Nephron progenitor cell (in vitro differentiated cells): ENCODE results near the gene EFHC1.

Experiments
- DNase-seq: peaks from one replicate; pipeline ENCODE4 v3.0.0; 2021
- H3K27ac Mint-ChIP-seq: 2 replicates; pipeline ENCODE4 v1.8.0; 2021; ENCODE audit warnings: mild to moderate bottlenecking, moderate library complexity, mixed read lengths
- H3K27me3 Mint-ChIP-seq: 2 replicates; pipeline ENCODE4 v1.8.0; 2021; ENCODE audit warnings: mild to moderate bottlenecking, low read depth, mixed read lengths; ENCODE audit not compliant: poor library complexity
- H3K36me3 Mint-ChIP-seq: 2 replicates; pipeline ENCODE4 v1.8.0; 2021; ENCODE audit warnings: low read depth, mixed read lengths
- H3K4me1 Mint-ChIP-seq: 2 replicates; pipeline ENCODE4 v1.8.0; 2021; ENCODE audit warnings: mixed read lengths
- H3K4me3 Mint-ChIP-seq: 2 replicates; pipeline ENCODE4 v1.8.0; 2021; ENCODE audit warnings: mild to moderate bottlenecking, moderate library complexity, mixed read lengths
- H3K9me3 Mint-ChIP-seq: 2 replicates; pipeline ENCODE4 v1.8.0; 2021; ENCODE audit warnings: mild to moderate bottlenecking, moderate library complexity, mixed read lengths
- TF ChIP-seq, protein P1 (sequence below): fragments of 200-600 bp; sonication (generic); IDR thresholded peaks from 2 replicates; pipeline ENCODE4 v1.5.0; 2021; ENCODE audit warnings: antibody characterized with exemption

The EFHC1 gene

DNA sequence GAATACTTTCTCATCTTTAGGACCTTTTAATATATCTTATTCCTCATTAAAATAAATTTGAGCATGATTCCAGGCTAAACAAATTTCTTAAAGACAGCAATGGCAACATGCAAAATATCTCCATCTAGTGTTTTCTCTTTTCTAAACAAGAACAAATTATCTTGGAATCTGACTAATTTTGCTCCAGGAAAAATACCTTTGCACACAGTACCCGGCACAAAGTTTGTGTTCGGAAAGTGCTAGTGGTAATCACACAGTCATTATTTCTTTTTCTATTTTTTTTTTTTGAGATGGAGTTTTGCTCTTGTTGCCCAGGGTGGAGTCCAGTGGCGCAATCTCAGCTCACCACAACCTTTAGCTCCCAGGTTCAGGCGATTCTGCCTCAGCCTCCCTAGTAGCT, 8.2 kb upstream of the EFHC1 start:
- H3K27ac Mint-ChIP-seq = no peak overlapping the region

DNA sequence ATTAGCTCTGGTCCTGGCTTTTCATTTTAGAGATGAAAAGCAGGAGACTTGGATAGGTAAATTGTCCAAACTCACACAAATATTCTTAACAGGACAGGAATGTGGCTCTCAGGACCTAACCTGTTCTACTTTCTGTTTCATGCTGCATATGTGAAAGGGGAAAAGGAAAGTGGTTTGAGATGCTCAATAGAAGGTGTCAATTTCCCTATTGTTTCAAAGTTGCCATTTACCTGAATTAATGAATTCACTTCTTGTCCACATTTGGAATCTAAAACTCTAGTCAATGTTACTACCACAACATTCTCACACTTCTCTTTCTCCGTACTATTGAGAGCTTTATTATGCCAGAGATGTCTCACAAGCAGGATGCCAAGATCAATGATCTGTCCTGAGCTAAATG, 4.8 kb upstream of the EFHC1 start:
- H3K27me3 Mint-ChIP-seq = peaks cover 10% of the 10 kb centered on the region
- no peak for DNase-seq
- peaks cover 21% of the 10 kb centered on the region for H3K4me1 Mint-ChIP-seq
- H3K36me3 Mint-ChIP-seq = no peaks in the 10 kb centered on the region
- TF ChIP-seq, protein P1, sequence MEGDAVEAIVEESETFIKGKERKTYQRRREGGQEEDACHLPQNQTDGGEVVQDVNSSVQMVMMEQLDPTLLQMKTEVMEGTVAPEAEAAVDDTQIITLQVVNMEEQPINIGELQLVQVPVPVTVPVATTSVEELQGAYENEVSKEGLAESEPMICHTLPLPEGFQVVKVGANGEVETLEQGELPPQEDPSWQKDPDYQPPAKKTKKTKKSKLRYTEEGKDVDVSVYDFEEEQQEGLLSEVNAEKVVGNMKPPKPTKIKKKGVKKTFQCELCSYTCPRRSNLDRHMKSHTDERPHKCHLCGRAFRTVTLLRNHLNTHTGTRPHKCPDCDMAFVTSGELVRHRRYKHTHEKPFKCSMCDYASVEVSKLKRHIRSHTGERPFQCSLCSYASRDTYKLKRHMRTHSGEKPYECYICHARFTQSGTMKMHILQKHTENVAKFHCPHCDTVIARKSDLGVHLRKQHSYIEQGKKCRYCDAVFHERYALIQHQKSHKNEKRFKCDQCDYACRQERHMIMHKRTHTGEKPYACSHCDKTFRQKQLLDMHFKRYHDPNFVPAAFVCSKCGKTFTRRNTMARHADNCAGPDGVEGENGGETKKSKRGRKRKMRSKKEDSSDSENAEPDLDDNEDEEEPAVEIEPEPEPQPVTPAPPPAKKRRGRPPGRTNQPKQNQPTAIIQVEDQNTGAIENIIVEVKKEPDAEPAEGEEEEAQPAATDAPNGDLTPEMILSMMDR = no peak
- no peaks in the 10 kb centered on the region for H3K9me3 Mint-ChIP-seq
- no peak overlapping the region for H3K4me3 Mint-ChIP-seq
- no peak overlapping the region for H3K27ac Mint-ChIP-seq

More for the DNA sequence above, 8.2 kb upstream of the EFHC1 start:
- Mint-ChIP-seq H3K36me3 (no peaks in the 10 kb centered on the region), H3K4me3 (no peak overlapping the region), H3K4me1 (no peaks in the 10 kb centered on the region), H3K9me3 (no peaks in the 10 kb centered on the region), H3K27me3 (peaks cover 10% of the 10 kb centered on the region)
- TF ChIP-seq, protein P1 = no peak
- no peak for DNase-seq

DNA sequence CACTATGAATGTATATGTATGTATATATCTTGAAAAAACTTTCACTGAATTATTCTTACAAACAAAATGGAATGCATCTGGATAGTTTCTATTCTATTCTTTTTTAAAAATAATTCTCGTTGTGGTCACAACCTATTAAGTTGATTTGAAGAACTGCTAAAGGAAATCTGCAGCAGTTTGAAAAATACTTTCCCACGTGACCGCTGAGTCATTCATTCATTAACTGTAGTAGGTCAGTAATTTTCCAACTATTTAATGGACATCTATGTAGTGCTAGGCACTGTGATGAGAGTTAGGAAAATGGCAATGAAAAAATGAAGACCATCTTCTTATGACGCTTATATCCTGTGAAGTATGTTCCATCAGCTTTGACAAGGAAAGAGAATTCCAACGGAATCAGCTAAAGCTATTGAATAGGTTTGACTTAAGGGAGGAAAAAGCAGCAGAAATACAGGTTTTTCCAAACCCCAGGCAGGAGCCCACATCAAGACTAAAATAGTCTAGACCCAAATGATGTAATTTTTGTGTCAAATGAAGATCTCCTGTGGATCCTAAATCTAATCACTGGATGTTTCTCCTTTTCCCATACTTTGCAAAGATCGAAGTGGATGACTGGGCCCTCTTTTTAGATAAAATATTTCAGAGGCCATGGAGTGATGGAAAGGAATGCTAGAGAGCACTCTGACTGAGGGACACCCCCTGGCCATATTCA, 4.1 kb upstream of the EFHC1 start:
- no peaks in the 10 kb centered on the region for H3K9me3 Mint-ChIP-seq
- no peak for DNase-seq
- H3K36me3 Mint-ChIP-seq = no peaks in the 10 kb centered on the region
- TF ChIP-seq, protein P1 = no peak
- H3K4me1 Mint-ChIP-seq = peaks cover 21% of the 10 kb centered on the region
- H3K27ac Mint-ChIP-seq = no peak overlapping the region
- no peak overlapping the region for H3K4me3 Mint-ChIP-seq
- H3K27me3 Mint-ChIP-seq = peaks cover 10% of the 10 kb centered on the region

DNA sequence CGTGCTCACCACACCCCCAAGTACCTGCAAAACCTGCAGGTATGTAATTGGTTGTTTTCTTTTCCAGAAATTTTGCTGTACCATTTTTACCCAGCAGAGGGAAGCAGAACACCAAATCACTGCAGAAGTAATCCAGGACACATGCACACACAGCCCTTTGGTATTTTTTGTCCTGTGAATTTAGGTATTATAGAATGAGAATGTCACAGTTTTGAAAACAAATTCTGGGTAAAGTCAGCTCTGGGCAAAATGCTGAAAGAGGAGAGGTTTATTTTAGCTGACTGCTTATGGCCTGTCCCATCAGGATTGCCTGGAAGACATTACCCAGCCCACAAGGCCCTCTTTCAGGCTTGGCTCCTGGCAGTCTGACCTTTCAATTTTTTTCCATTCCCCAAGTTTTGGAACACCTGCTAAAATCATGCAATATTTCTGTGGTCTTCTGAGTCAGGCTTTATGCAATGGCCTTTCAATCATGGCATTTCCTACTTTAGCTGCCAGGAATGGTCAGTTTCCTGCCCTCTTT, 3.5 kb upstream of the EFHC1 start:
- H3K4me3 Mint-ChIP-seq = no peak overlapping the region
- DNase-seq = peak; percentile 39
- peaks cover 21% of the 10 kb centered on the region for H3K4me1 Mint-ChIP-seq
- H3K9me3 Mint-ChIP-seq = no peaks in the 10 kb centered on the region
- TF ChIP-seq, protein P1 = peak; percentile 77
- H3K27me3 Mint-ChIP-seq = peaks cover 10% of the 10 kb centered on the region
- no peaks in the 10 kb centered on the region for H3K36me3 Mint-ChIP-seq
- H3K27ac Mint-ChIP-seq = no peak overlapping the region

DNA sequence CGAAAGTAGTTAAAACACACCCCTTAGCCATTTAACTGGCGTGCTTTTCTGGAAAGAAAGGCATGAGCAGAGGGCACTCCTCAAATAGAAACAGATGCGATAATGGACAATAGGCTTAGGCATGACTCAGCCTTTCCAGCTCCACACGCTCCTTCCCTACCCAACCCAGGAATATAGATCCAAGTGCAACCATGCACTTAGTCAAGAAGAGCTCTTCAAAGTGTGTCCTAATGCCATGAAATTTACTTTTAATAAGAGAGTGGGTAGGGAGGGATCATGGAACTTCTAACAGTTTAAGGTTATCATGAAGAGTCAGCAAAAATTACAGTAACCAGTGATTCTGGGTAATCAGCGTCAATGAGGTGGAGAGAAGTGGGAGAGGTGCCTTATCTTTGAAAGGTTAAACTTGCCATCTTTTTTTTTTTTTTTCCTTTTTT, 2.4 kb upstream of the EFHC1 start:
- Mint-ChIP-seq H3K27ac (no peak overlapping the region), H3K36me3 (no peaks in the 10 kb centered on the region), H3K27me3 (peaks cover 10% of the 10 kb centered on the region), H3K9me3 (no peaks in the 10 kb centered on the region), H3K4me3 (peak overlapping the region; percentile 12), H3K4me1 (peaks cover 21% of the 10 kb centered on the region)
- TF ChIP-seq, protein P1 = no peak
- DNase-seq = no peak

DNA sequence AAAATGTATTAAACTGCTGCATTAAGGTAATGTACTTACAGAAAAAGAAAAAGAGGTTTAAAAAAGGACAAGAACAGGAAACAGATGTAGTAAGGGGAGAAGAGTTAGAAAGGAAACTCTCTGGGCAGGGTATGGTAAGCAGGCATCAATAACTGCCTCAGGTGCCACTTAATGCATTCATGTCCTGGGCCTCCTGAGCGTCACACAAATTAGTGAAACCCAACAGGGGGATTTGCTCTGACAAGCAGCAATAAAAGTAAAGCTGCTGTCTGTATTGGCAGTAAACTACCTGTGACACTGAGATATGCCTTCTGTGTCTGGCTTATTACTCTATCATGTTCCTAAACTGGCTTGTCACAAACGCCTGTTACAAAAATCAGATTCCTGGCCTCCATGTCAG, 1.5 kb upstream of the EFHC1 start:
- no peak overlapping the region for H3K4me3 Mint-ChIP-seq
- DNase-seq = no peak
- TF ChIP-seq, protein P1 = no peak
- H3K4me1 Mint-ChIP-seq = peaks cover 21% of the 10 kb centered on the region
- H3K36me3 Mint-ChIP-seq = no peaks in the 10 kb centered on the region
- no peaks in the 10 kb centered on the region for H3K9me3 Mint-ChIP-seq
- H3K27me3 Mint-ChIP-seq = peaks cover 9% of the 10 kb centered on the region
- H3K27ac Mint-ChIP-seq = no peak overlapping the region
